Suprapubic skin (tissue), 4 donors: ENCODE measurements around the gene PSMC6. TPM values are rescaled to one million over a fixed set of nuclear protein-coding genes. Genes with fewer than 3 reads are reported as not detected.

Experiments used
- DNase-seq, 2 donors: peaks; one replicate each; pipeline ENCODE4 v3.0.0-alpha.2; 2019; ENCODE audit warnings: low spot score in 2 of 2
- H3K27ac ChIP-seq: fragments of 200-600 bp; sonication (generic); one replicate; pipeline ENCODE4 v1.5.1; 2019
- H3K27me3 ChIP-seq: fragments of 200-600 bp; sonication (generic); one replicate; pipeline ENCODE4 v1.5.1; 2019
- H3K36me3 ChIP-seq: fragments of 200-600 bp; sonication (generic); one replicate; pipeline ENCODE4 v1.5.1; 2019
- H3K4me1 ChIP-seq: fragments of 200-600 bp; sonication (generic); one replicate; pipeline ENCODE4 v1.5.1; 2019
- H3K4me3 ChIP-seq: fragments of 200-600 bp; sonication (generic); one replicate; pipeline ENCODE4 v1.5.1; 2019; ENCODE audit warnings: mild to moderate bottlenecking
- H3K9me3 ChIP-seq: fragments of 200-600 bp; sonication (generic); one replicate; pipeline ENCODE4 v1.5.1; 2019
- CTCF ChIP-seq, 2 donors: fragments of 200-600 bp in 1 of 2; fragments of 450-650 bp in 1 of 2; sonication (generic) in 1 of 2; IDR thresholded peaks; one replicate each; pipeline ENCODE4 v1.5.1; 2016 to 2019; ENCODE audit warnings: antibody characterized with exemption in 2 of 2, mild to moderate bottlenecking in 1 of 2, moderate library complexity in 1 of 2
- EP300 ChIP-seq: sonication (generic); formaldehyde crosslinking; IDR thresholded peaks from one replicate; pipeline ENCODE4 v1.6.1; 2017; ENCODE audit warnings: antibody characterized with exemption
- POLR2A ChIP-seq, 2 donors: fragments of 450-650 bp; IDR thresholded peaks; one replicate each; pipeline ENCODE4 v1.6.1; 2017; ENCODE audit warnings: antibody characterized with exemption in 2 of 2, mild to moderate bottlenecking in 2 of 2, moderate library complexity in 2 of 2
- POLR2AphosphoS5 ChIP-seq, 3 donors: sonication (generic); formaldehyde crosslinking; IDR thresholded peaks; one replicate each; pipeline ENCODE4 v1.6.1; 2017; ENCODE audit warnings: antibody characterized with exemption in 3 of 3
- WGBS: methylation state at CpG from one replicate; pipeline ENCODE4 v1.1.5; 2018; 5-methylcytosine and 5-hydroxymethylcytosine counted together
- total RNA-seq, 4 donors: library from RNA; depleted of rRNA; stranded (reverse); fragments of >200 nt; gene quantifications; one replicate each; pipeline ENCODE4 v1.1.0, GENCODE V29; 2016

Gene PSMC6
- 10 to 100 TPM; 53.8 to 78.1 (median 67.1) TPM for total RNA-seq

- Histone ChIP-seq H3K27ac (peak within 1 kb of the TSS; percentile 86), H3K36me3 (peaks cover 20% of the 10 kb centered on the region), H3K4me1 (peaks cover 21% of the 10 kb centered on the region), H3K27me3 (no peaks in the 10 kb centered on the region), H3K4me3 (peak within 1 kb of the TSS; percentile 79), H3K9me3 (no peaks in the 10 kb centered on the region)
- TF ChIP-seq CTCF (IDR thresholded peaks at IDR 0.05) = no peak
- peak in 1 of 2 donors; percentile 69 for TF ChIP-seq POLR2A (IDR thresholded peaks at IDR 0.05)
- TF ChIP-seq EP300 = no peak
- TF ChIP-seq POLR2AphosphoS5 (IDR thresholded peaks at IDR 0.05) = peak in 2 of 3 donors; percentile 31 to 62
- DNase-seq = peak; percentile 97
- WGBS = 1% methylated on average over 35 of the region's 43 CpGs
These were observed at the start of gene PSMC6 for GRCh38 chr14:52706724-52707706. Gene PSMC6 (plus strand): TSS chr14:52707200. CDS start chr14:52707220, 20 bp downstream.

DNA sequence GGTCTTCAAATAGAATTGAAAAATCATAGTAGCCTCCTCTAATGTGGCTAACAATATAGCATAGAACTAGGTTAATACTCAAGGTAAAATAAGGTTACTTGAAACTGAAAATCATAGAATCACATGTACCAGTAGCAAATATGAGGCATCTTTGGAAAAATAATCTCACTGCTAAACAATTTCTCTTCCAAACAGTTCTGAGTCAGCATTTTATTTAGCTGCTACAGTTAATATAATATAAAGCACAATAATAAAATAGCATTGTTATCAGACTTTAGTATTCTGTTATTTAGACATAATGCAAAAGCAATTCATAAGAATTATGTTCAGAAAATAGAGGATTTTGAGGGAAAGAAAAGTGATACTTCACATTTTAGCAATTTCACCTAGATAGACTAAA is 46.7 kb upstream of the PSMC6 start:
- Histone ChIP-seq H3K4me3 (no peak overlapping the region), H3K9me3 (no peaks in the 10 kb centered on the region), H3K36me3 (peaks cover 36% of the 10 kb centered on the region), H3K27me3 (no peaks in the 10 kb centered on the region), H3K4me1 (no peaks in the 10 kb centered on the region), H3K27ac (no peak overlapping the region)
- no peak for TF ChIP-seq CTCF (IDR thresholded peaks at IDR 0.05)
- TF ChIP-seq POLR2AphosphoS5 (IDR thresholded peaks at IDR 0.05) = no peak
- TF ChIP-seq EP300 = no peak
- TF ChIP-seq POLR2A (IDR thresholded peaks at IDR 0.05) = no peak
- DNase-seq = no peak

GRCh38 chr14:52660832-52661231 is 46.2 kb upstream of the PSMC6 start:
- WGBS = 95% methylated on average over 1 of the region's 1 CpG
- H3K4me1 ChIP-seq = no peaks in the 10 kb centered on the region
- H3K4me3 ChIP-seq = no peak overlapping the region
- no peaks in the 10 kb centered on the region for H3K27me3 ChIP-seq
- peaks cover 39% of the 10 kb centered on the region for H3K36me3 ChIP-seq
- H3K27ac ChIP-seq = no peak overlapping the region
- TF ChIP-seq EP300 (no peak), CTCF (IDR thresholded peaks at IDR 0.05) (no peak), POLR2AphosphoS5 (IDR thresholded peaks at IDR 0.05) (no peak), POLR2A (IDR thresholded peaks at IDR 0.05) (no peak)
- no peaks in the 10 kb centered on the region for H3K9me3 ChIP-seq
- no peak for DNase-seq

- no peak for DNase-seq
- 94% methylated on average over 2 of the region's 2 CpGs for WGBS
- Histone ChIP-seq H3K4me1 (no peaks in the 10 kb centered on the region), H3K4me3 (no peak overlapping the region), H3K9me3 (no peaks in the 10 kb centered on the region), H3K36me3 (peaks cover 43% of the 10 kb centered on the region), H3K27ac (no peak overlapping the region), H3K27me3 (no peaks in the 10 kb centered on the region)
- TF ChIP-seq EP300 = no peak
- no peak for TF ChIP-seq POLR2A (IDR thresholded peaks at IDR 0.05)
- TF ChIP-seq CTCF (IDR thresholded peaks at IDR 0.05) = no peak
- no peak for TF ChIP-seq POLR2AphosphoS5 (IDR thresholded peaks at IDR 0.05)
These were observed 45.7 kb upstream of the PSMC6 start for GRCh38 chr14:52661314-52661713.

GRCh38 chr14:52663850-52664249 is 43.1 kb upstream of the PSMC6 start:
- no peak for DNase-seq
- no peaks in the 10 kb centered on the region for H3K9me3 ChIP-seq
- TF ChIP-seq CTCF (IDR thresholded peaks at IDR 0.05) (no peak), POLR2A (IDR thresholded peaks at IDR 0.05) (no peak), POLR2AphosphoS5 (IDR thresholded peaks at IDR 0.05) (no peak), EP300 (no peak)
- WGBS = 89% methylated on average over 2 of the region's 2 CpGs
- no peaks in the 10 kb centered on the region for H3K4me1 ChIP-seq
- H3K4me3 ChIP-seq = no peak overlapping the region
- H3K36me3 ChIP-seq = peaks cover 39% of the 10 kb centered on the region
- H3K27ac ChIP-seq = no peak overlapping the region
- H3K27me3 ChIP-seq = no peaks in the 10 kb centered on the region
